OCI-LY7 (cell line): ENCODE measurements around the gene MAP2K7. TPM values are rescaled to one million over a fixed set of nuclear protein-coding genes. Genes with fewer than 3 reads are reported as not detected.

Experiments used
- BruUV-seq: library from RNA; stranded (reverse); fragments of 400-500 nt; replicated peaks from 2 replicates; lab custom pipeline; 2021; lab: Mats Ljungman, UMichigan
- CTCF ChIA-PET: fragments of 300-600 bp; sonication (Branson Sonifier 250); formaldehyde crosslinking; loops from one replicate; lab custom pipeline; 2022; ENCODE audit warnings: antibody characterized with exemption; ENCODE audit not compliant: unreplicated experiment; lab: Charles Lee
- POLR2A ChIA-PET: fragments of 300-600 bp; sonication (Branson Sonifier 250); formaldehyde crosslinking; loops from one replicate; lab custom pipeline; 2022; ENCODE audit warnings: antibody characterized with exemption; lab: Charles Lee
- DNase-seq: peaks from one replicate; pipeline ENCODE4 v3.0.0-alpha.2; 2015; ENCODE audit warnings: low spot score
- H2AFZ ChIP-seq: fragments of 200-600 bp; sonication (generic), shearing (Covaris generic); 2 replicates; pipeline ENCODE4 v1.6.1; 2014; ENCODE audit warnings: mild to moderate bottlenecking, antibody characterized with exemption, low read length, moderate library complexity
- H3K27ac ChIP-seq: fragments of 200-600 bp; sonication (generic); 2 replicates; pipeline ENCODE4 v1.5.1; 2014; ENCODE audit warnings: mixed run types, low read depth, mild to moderate bottlenecking, moderate library complexity, low read length, inconsistent platforms; ENCODE audit not compliant: poor library complexity, severe bottlenecking
- H3K36me3 ChIP-seq: fragments of 200-600 bp; sonication (generic); 2 replicates; pipeline ENCODE4 v1.6.1; 2014; ENCODE audit warnings: mild to moderate bottlenecking, antibody characterized with exemption, low read length, moderate library complexity, mixed read lengths; ENCODE audit not compliant: insufficient read depth
- H3K4me1 ChIP-seq: fragments of 200-600 bp; sonication (generic); 2 replicates; pipeline ENCODE4 v1.5.1; 2014; ENCODE audit warnings: mild to moderate bottlenecking, low read length; ENCODE audit not compliant: insufficient read depth, poor library complexity, severe bottlenecking
- H3K4me2 ChIP-seq: fragments of 200-600 bp; sonication (generic); 2 replicates; pipeline ENCODE4 v1.6.1; 2014; ENCODE audit warnings: mild to moderate bottlenecking, low read length
- H3K4me3 ChIP-seq: fragments of 200-600 bp; sonication (generic); 2 replicates; pipeline ENCODE4 v1.5.1; 2014; ENCODE audit warnings: mild to moderate bottlenecking, low read depth, low read length; ENCODE audit not compliant: poor library complexity, severe bottlenecking
- H3K79me2 ChIP-seq: fragments of 200-600 bp; sonication (generic); 2 replicates; pipeline ENCODE4 v1.6.1; 2016; ENCODE audit warnings: low read depth, mild to moderate bottlenecking, low read length, moderate library complexity, mixed read lengths; ENCODE audit not compliant: insufficient read depth
- H3K9me2 ChIP-seq: fragments of 200-600 bp; sonication (generic); 2 replicates; pipeline ENCODE4 v1.6.1; 2016; ENCODE audit warnings: mild to moderate bottlenecking, low read length, mixed read lengths; ENCODE audit not compliant: insufficient read depth
- H3K9me3 ChIP-seq: fragments of 200-600 bp; sonication (generic); 2 replicates; pipeline ENCODE4 v1.6.1; 2014; ENCODE audit warnings: mild to moderate bottlenecking, mixed run types, low read length, mixed read lengths
- H4K20me1 ChIP-seq: fragments of 200-600 bp; sonication (generic); 2 replicates; pipeline ENCODE4 v1.6.1; 2014; ENCODE audit warnings: mild to moderate bottlenecking, antibody characterized with exemption, low read length, moderate library complexity, mixed read lengths; ENCODE audit not compliant: insufficient read depth
- EZH2phosphoT487 ChIP-seq: fragments of 200-600 bp; sonication (generic); IDR thresholded peaks from 2 replicates; pipeline ENCODE4 v1.6.1; 2018; ENCODE audit warnings: low read depth, borderline replicate concordance, mild to moderate bottlenecking, mixed run types, antibody characterized with exemption, low read length, moderate library complexity, mixed read lengths
- intact Hi-C: fragments of 100-400 bp; cut with micrococcal nuclease; formaldehyde crosslinking; loops from one replicate; pipeline ENCODE4 v1.10.0; 2022; ENCODE audit not compliant: unreplicated experiment
- total RNA-seq, 2 experiments: library from RNA; depleted of rRNA in 1 of 2; stranded (reverse); fragments of >200 nt in 1 of 2; shearing (Covaris generic) in 1 of 2; gene quantifications; 2 replicates each; pipeline ENCODE4 v1.2.3, GENCODE V29; 2014 to 2022
- TF ChIP-seq, protein P1 (sequence below): fragments of 200-600 bp; sonication (generic); conservative IDR thresholded peaks from 2 replicates; pipeline ENCODE4 v1.5.1; 2014; ENCODE audit warnings: mild to moderate bottlenecking, antibody characterized with exemption, low read length, moderate library complexity, mixed read lengths

Gene MAP2K7
- total RNA-seq, 2 experiments from 2014 or later = 23.2 to 44.5 TPM

DNA sequence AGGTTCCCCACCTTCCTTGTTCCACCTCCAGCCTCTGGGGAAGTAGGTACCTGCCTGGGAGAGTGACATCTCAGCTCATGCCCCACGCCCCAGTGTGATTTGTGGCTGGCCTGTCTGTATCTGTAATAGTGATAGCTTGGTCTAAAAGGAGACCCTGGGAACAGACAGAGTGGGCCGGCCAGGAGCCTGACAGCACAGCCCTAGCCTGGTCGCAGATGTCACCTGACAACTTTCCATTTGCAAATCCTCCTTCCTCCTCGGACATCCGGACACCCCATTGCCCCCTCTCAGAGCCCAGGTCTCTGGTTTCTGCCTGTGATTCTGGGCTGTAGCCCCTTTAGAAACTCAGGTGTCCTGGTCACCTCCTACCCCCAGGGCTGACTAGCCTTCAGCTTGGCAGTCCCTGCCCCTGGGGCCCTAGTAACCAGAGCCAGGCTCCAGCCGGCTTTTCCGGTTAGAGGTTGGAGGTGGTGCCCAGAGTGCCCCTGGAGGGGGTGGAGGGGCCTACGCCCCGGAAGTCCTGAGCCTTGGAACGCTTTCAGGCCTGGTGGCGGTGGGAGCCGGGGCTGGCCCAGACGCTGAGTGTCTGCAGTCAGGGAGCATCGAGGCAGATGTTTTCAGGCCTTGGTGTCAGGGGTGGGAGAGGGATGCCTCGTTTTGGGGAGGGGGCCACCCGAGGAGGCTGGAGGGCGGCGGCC, 8.9 kb upstream of the MAP2K7 start:
- Histone ChIP-seq H3K4me2 (no peak overlapping the region), H3K9me2 (no peaks in the 10 kb centered on the region), H3K4me1 (no peaks in the 10 kb centered on the region), H3K27ac (no peak overlapping the region), H2AFZ (no peak overlapping the region), H4K20me1 (no peaks in the 10 kb centered on the region), H3K79me2 (no peaks in the 10 kb centered on the region), H3K36me3 (no peaks in the 10 kb centered on the region), H3K4me3 (no peak overlapping the region), H3K9me3 (no peaks in the 10 kb centered on the region)
- intact Hi-C loops = no loop called here
- no peak for DNase-seq
- ChIA-PET CTCF (interaction anchor here (0.5 kb wide), 1 partner anchor 25 kb away, joined by 3 read pairs; no protein-coding TSS in a partner anchor), POLR2A (no interaction called here)
- no TSS peak for BruUV-seq
- no peak for TF ChIP-seq EZH2phosphoT487
- TF ChIP-seq, protein P1, sequence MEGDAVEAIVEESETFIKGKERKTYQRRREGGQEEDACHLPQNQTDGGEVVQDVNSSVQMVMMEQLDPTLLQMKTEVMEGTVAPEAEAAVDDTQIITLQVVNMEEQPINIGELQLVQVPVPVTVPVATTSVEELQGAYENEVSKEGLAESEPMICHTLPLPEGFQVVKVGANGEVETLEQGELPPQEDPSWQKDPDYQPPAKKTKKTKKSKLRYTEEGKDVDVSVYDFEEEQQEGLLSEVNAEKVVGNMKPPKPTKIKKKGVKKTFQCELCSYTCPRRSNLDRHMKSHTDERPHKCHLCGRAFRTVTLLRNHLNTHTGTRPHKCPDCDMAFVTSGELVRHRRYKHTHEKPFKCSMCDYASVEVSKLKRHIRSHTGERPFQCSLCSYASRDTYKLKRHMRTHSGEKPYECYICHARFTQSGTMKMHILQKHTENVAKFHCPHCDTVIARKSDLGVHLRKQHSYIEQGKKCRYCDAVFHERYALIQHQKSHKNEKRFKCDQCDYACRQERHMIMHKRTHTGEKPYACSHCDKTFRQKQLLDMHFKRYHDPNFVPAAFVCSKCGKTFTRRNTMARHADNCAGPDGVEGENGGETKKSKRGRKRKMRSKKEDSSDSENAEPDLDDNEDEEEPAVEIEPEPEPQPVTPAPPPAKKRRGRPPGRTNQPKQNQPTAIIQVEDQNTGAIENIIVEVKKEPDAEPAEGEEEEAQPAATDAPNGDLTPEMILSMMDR = no peak

DNA sequence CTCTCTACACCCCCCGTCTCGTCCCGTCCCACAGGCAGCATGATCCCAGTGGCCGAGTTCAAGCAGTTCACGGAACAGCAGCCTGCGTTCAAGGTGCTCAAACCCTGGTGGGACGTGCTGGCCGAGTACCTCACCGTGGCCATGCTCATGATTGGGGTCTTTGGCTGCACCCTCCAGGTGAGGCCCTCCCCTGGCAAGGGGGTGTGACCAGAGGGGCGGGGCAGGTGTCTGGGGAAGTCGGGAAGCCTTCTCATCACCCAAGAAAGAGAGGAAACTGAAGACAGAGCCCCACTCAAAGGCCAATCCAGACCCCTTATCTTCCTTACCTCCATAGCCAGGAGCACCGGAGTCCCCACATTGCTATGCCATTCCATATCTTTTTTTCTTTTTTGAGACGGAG, 8.1 kb upstream of the MAP2K7 start:
- no peaks in the 10 kb centered on the region for H3K9me3 ChIP-seq
- no peaks in the 10 kb centered on the region for H3K36me3 ChIP-seq
- intact Hi-C loops = no loop called here
- CTCF ChIA-PET = no interaction called here
- no peak for TF ChIP-seq EZH2phosphoT487
- no peak overlapping the region for H3K4me3 ChIP-seq
- no peaks in the 10 kb centered on the region for H3K9me2 ChIP-seq
- POLR2A ChIA-PET = no interaction called here
- no TSS peak for BruUV-seq
- no peak overlapping the region for H3K27ac ChIP-seq
- H4K20me1 ChIP-seq = no peaks in the 10 kb centered on the region
- DNase-seq = no peak
- H3K4me2 ChIP-seq = no peak overlapping the region
- no peak overlapping the region for H2AFZ ChIP-seq
- no peaks in the 10 kb centered on the region for H3K79me2 ChIP-seq
- no peaks in the 10 kb centered on the region for H3K4me1 ChIP-seq

DNA sequence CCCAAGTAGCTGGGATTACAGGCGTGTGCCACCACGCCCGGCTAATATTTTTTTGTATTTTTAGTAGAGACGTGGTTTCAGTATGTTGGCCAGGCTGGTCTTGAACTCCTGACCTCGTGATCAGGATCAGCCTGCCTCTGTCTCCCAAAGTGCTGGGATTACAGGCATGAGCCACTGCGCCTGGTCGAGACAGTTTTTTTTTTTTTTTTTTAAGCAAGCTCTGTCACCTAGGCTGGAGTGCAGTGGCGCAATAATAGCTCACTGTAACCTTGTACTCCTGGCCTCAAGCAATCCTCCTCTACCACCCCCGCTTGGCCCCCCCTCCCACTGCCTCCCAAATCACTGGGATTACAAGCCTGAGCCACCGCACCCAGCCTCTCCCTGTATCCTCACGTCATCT, 6.4 kb upstream of the MAP2K7 start:
- Histone ChIP-seq H2AFZ (no peak overlapping the region), H3K9me2 (no peaks in the 10 kb centered on the region), H3K9me3 (no peaks in the 10 kb centered on the region), H3K4me2 (no peak overlapping the region), H3K27ac (no peak overlapping the region), H3K79me2 (no peaks in the 10 kb centered on the region), H3K4me3 (no peak overlapping the region), H3K4me1 (no peaks in the 10 kb centered on the region), H4K20me1 (no peaks in the 10 kb centered on the region), H3K36me3 (no peaks in the 10 kb centered on the region)
- no TSS peak for BruUV-seq
- TF ChIP-seq EZH2phosphoT487 = no peak
- TF ChIP-seq, protein P1 = no peak
- CTCF ChIA-PET = interaction anchor here (0.6 kb wide), 2 partner anchors 16 to 28 kb away, joined by 3 read pairs; no protein-coding TSS in a partner anchor
- intact Hi-C loops = no loop called here
- POLR2A ChIA-PET = no interaction called here
- DNase-seq = no peak
